Type B pancreatic cell (in vitro differentiated cells): ENCODE data around the gene CCNA2. TPM values are rescaled to one million over a fixed set of nuclear protein-coding genes. Genes with fewer than 3 reads are reported as not detected.
A peak's percentile ranks its signal among the peaks of the same experiment; 100 is the strongest.

ENCODE experiments used
- DNase-seq: peaks from one replicate; pipeline ENCODE4 v3.0.0; 2021; ENCODE audit warnings: mixed read lengths; ENCODE audit not compliant: unreplicated experiment; ENCODE audit errors: extremely low spot score
- H3K27ac Mint-ChIP-seq: 2 replicates; pipeline ENCODE4 v1.8.0; 2021; ENCODE audit warnings: mild to moderate bottlenecking, mixed read lengths
- H3K27me3 Mint-ChIP-seq: 2 replicates; pipeline ENCODE4 v1.8.0; 2021; ENCODE audit warnings: mixed read lengths
- H3K36me3 Mint-ChIP-seq: 2 replicates; pipeline ENCODE4 v1.8.0; 2021; ENCODE audit warnings: mixed read lengths
- H3K4me1 Mint-ChIP-seq: one replicate; pipeline ENCODE4 v1.8.0; 2021; ENCODE audit warnings: mixed read lengths; ENCODE audit not compliant: unreplicated experiment
- H3K4me3 Mint-ChIP-seq: 2 replicates; pipeline ENCODE4 v1.8.0; 2021; ENCODE audit warnings: mild to moderate bottlenecking, mixed read lengths
- H3K9me3 Mint-ChIP-seq: 2 replicates; pipeline ENCODE4 v1.8.0; 2021; ENCODE audit warnings: mixed read lengths
- CTCF ChIP-seq: fragments of 200-600 bp; sonication (generic); conservative IDR thresholded peaks from 2 replicates; pipeline ENCODE4 v1.5.0; 2021; ENCODE audit warnings: antibody characterized with exemption, mild to moderate bottlenecking
- long read RNA-seq: library from polyadenylated mRNA; unstranded; transcript quantifications from one replicate; pipeline ENCODE4 v2.0.0, GENCODE V29; 2020
- total RNA-seq: library from RNA; stranded (reverse); gene quantifications from 2 replicates; pipeline ENCODE4 v1.2.1, GENCODE V29; 2021; ENCODE audit warnings: low replicate concordance

CCNA2 gene
- total RNA-seq: 22.6 and 48.1 TPM in 2 replicates
- long read RNA-seq, transcript CCNA2-201 (8 exons, 2,797 nt): major isoform, 160 of 186 reads
- long read RNA-seq, partial matches to known transcripts: 21 of 186 reads
- long read RNA-seq, other reads (novel, unspliced or antisense): 5 of 186 reads

- Mint-ChIP-seq H3K36me3 (no peaks in the 10 kb centered on the region), H3K4me3 (peak within 1 kb of the TSS; percentile 91), H3K4me1 (peaks cover 15% of the 10 kb centered on the region), H3K27ac (peak within 1 kb of the TSS; percentile 82), H3K27me3 (no peaks in the 10 kb centered on the region), H3K9me3 (no peaks in the 10 kb centered on the region)
- TF ChIP-seq CTCF: no peak
- DNase-seq: peak; percentile 95
These were observed at the start of gene CCNA2 for GRCh38 chr4:121823505-121824170. TSS of gene CCNA2 (minus strand) at chr4:121823883. CDS start at chr4:121823628, 255 bp downstream.

- Mint-ChIP-seq H3K4me3 (peak within 1 kb of the TSS; percentile 97), H3K9me3 (no peaks in the 10 kb centered on the region), H3K36me3 (peaks cover 21% of the 10 kb centered on the region), H3K27ac (peak within 1 kb of the TSS; percentile 94), H3K4me1 (peaks cover 12% of the 10 kb centered on the region), H3K27me3 (no peaks in the 10 kb centered on the region)
- DNase-seq: peak; percentile 94
- TF ChIP-seq CTCF: no peak
These were observed 46.4 kb upstream of the CCNA2 start, which contains the start of gene BBS7 for GRCh38 chr4:121869841-121870822. TSS of gene BBS7 (minus strand) at chr4:121870474. CDS start at chr4:121870313, 161 bp downstream.

GRCh38 chr4:121863799-121864198 is 40.1 kb upstream of the CCNA2 start:
- no peak for DNase-seq
- Mint-ChIP-seq H3K36me3 (peaks cover 21% of the 10 kb centered on the region), H3K9me3 (no peaks in the 10 kb centered on the region), H3K27me3 (no peaks in the 10 kb centered on the region), H3K27ac (no peak overlapping the region), H3K4me1 (peaks cover 2% of the 10 kb centered on the region), H3K4me3 (no peak overlapping the region)
- no peak for TF ChIP-seq CTCF

- no peaks in the 10 kb centered on the region for H3K4me1 Mint-ChIP-seq
- no peak overlapping the region for H3K4me3 Mint-ChIP-seq
- H3K36me3 Mint-ChIP-seq: peaks cover 10% of the 10 kb centered on the region
- no peak for DNase-seq
- no peak overlapping the region for H3K27ac Mint-ChIP-seq
- H3K9me3 Mint-ChIP-seq: no peaks in the 10 kb centered on the region
- no peak for TF ChIP-seq CTCF
- no peaks in the 10 kb centered on the region for H3K27me3 Mint-ChIP-seq
These were observed 37.7 kb upstream of the CCNA2 start for GRCh38 chr4:121861426-121861825.

- no peaks in the 10 kb centered on the region for H3K9me3 Mint-ChIP-seq
- no peak for DNase-seq
- H3K36me3 Mint-ChIP-seq: no peaks in the 10 kb centered on the region
- no peak overlapping the region for H3K4me3 Mint-ChIP-seq
- no peaks in the 10 kb centered on the region for H3K27me3 Mint-ChIP-seq
- TF ChIP-seq CTCF: no peak
- no peaks in the 10 kb centered on the region for H3K4me1 Mint-ChIP-seq
- no peak overlapping the region for H3K27ac Mint-ChIP-seq
These were observed 36.4 kb upstream of the CCNA2 start for GRCh38 chr4:121860121-121860520.
